IPS-18c (cell line): ENCODE measurements around the gene SUPT6H.
A peak's percentile ranks its signal among the peaks of the same experiment; 100 is the strongest.
"Not testable (repeated sequence)": the region's sequence is repeated elsewhere in the genome, so short reads cannot be mapped to it uniquely, and the experiment has no call there.

ENCODE experiments used
- H3K4me3 ChIP-seq: 2 replicates; pipeline ENCODE4 v1.7.0; 2013; ENCODE audit warnings: low read depth, mild to moderate bottlenecking, low read length, moderate library complexity; ENCODE audit not compliant: insufficient read depth
- H3K9me3 ChIP-seq: one replicate; pipeline ENCODE4 v1.6.1; 2013; ENCODE audit warnings: mild to moderate bottlenecking, low read length, moderate library complexity; ENCODE audit not compliant: control insufficient read depth, insufficient read depth

SUPT6H gene

DNA sequence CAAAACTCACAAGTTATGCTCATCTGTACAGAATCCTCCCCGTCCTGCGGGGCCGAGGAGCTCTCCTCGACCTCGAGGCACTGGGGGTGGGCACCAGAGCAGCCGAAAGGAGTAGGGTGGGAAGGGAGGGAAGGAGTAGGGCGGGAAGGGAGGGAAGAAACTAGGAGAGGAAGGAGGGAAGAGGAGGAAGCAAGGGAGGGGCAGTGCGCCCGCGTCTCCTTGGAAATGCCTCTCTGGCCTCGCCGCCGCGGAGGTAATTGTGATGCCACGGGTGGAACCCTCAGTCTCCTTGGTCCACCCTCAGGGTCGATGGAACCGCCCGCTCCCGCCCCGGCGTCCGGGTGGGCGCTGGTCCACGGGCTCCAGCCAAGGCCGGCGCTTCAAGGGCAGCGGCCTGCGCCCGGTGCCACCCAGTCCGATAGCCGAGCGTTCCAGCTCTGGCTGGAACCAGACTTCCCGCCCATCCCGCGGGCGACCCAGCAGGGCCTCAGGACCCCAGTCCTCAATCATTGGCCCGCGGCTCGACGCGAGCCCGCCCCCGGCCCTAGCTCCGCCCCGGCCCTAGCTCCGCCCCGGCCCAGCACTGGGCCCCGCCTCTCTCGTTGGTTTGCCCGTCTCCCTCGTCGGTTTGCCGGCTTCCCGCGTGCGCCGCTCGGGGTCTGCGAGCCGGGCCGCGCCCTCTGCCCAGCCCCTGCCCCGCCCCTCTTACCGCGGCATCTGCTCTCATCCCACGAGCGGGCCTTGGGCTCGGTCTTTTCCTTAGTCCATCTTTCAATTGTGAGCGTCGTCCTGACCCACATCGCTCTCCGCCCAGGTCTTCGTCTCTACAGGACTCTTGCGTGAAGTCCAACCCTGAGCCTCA is 49.1 kb downstream of the SUPT6H start:
- Histone ChIP-seq H3K4me3 (peak overlapping the region; percentile 92), H3K9me3 (no peaks in the 10 kb centered on the region)

DNA sequence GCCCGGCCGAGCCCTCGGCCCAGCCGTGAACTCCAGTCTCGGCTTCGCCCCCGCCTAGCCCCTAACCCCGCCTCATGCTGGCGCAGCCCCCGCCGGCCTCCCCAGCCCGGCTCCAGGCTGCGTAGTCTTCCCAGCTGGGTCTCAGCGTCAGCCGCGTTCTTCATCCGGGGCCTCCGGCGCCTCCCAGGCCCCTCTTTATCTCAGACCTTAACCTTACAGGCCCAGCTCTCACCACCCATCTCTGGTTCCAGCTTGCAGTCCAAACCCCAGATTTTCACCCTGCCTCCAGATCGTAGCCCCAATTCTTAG is 49.7 kb downstream of the SUPT6H start, which contains the start of gene PROCA1:
TSS of gene PROCA1 (minus strand) at position 166 of the 309 bp plus-strand sequence. CDS start 228 bp downstream, outside the sequence.
- Histone ChIP-seq H3K9me3 (no peaks in the 10 kb centered on the region), H3K4me3 (peak within 1 kb of the TSS; percentile 92)

- Histone ChIP-seq H3K9me3 (no peaks in the 10 kb centered on the region), H3K4me3 (peak overlapping the region; percentile 64)
Measured at GRCh38 chr17:28712032-28712704, 50.2 kb downstream of the SUPT6H start.

DNA sequence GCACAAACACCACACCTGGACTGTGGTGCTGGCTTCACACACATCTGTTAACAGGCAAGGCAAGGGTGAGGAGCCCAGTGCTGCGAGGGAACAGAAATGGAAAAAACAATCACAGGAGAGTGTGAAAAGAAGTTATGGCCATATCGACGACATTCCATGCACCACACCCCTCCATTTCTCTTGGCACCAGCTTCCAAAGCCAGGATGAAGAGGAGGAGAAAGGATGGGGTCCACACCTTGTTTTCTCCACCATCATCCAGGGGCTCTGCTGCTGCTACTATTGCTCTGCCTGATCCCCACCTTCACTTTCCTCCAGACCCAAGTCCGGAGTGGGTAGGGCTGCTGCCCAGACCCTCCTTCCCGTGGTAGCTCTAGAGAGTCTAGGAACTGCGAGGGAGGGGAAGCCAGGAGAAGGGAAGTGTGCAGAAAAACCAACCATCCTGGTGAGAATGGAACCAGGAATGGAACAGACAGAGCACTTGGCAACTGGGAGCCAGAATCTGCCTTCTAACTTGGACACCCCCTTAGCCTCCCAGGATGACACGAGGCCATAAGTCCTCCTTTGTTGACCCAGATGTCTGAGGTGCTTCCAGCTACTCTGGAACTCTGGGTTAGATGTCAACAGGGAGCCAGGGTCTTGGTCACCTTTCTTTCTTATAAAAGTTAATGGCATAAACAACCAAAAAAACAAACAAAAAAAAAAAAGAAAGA is 50.9 kb downstream of the SUPT6H start:
- H3K4me3 ChIP-seq, result peak overlapping the region; percentile 64; the same call in 1 of the 2 replicates
- no peaks in the 10 kb centered on the region for H3K9me3 ChIP-seq

DNA sequence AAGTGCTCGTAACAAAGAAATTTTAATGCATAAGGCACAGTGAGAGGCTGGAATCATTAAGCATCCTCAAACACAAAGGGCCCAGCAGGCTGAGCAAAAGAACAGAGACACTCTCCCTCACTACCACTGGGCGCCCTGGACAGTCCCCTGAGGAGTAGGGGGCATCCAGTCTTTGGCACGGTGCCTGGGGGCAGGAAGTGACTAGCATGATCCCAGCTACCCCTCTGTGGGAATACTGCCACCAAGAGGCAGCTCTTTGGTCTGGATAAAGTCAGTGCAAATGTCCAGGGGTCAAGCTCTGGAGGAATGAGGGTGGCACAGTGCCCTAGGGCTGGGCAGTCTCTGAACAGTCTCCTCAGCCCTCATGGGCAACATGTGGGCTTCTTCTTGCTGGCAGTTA is 52.3 kb downstream of the SUPT6H start:
- H3K9me3 ChIP-seq, result no peaks in the 10 kb centered on the region
- H3K4me3 ChIP-seq, result no peak overlapping the region

DNA sequence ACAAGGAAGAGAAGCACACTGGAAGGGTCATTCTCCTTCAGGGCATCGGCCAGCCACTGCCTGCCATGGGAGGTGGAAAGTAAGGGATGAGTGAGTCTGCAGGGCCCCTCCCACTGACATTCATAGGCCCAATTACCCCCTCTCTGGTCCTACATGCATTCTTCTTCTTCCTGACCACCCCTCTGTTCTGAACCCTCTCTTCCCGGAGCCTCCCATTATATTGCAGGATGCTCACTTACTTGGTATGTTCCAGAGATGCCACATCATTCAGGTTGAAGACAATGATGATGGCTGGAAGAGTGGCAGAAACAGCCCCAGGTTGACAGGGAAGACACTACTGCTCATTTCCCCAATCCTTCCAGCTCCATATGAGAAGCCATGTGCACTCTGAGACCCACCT is 53.2 kb downstream of the SUPT6H start:
- no peak overlapping the region for H3K4me3 ChIP-seq
- no peaks in the 10 kb centered on the region for H3K9me3 ChIP-seq

DNA sequence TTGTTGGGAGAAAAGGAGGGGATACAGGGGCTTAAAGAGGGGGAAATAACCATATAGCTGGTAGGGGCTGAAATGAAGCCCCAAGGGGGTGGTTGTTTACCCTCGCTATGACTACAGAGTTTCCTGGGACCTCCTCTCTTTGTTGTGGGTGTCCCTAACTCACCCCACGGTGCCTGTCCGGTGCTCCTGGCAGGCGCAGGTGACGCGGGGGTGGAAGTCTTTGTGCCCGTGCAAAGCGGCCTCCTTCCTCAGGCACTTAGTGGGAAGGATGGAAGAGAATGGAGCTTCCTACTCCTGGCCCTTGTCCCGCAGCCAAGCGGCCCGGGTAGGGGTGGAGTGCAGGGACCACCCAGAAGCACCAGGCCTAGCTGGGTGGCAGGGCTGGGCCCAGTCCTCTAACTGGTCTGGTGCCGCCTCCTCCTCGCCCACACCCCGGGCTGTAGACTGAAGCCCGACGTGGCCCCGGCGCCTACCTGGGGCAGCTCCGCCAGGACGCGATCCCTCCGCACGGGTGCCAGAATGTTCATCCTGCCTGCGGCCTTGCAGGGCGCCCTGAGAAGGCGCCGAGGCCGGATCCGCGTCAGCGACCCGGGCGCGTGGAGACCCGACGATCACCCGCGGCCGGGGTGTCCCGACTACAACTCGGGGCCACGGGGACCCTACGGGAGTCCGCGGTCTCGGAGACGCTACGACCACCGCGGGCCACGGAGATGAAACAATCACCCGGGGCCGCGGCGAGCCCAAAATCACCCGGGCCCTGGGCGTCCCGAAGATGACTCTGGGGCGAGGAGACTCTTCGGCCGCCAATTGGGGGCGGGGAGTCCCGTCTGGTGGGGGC is 55.0 kb downstream of the SUPT6H start:
- peak overlapping the region; percentile 86 for H3K4me3 ChIP-seq
- no peaks in the 10 kb centered on the region for H3K9me3 ChIP-seq

GRCh38 chr17:28717578-28718332 is 55.8 kb downstream of the SUPT6H start, which contains the start of gene RAB34:
Gene RAB34, minus strand, starts transcription at chr17:28717868. Its CDS starts 602 bp downstream, at chr17:28717266.
- Histone ChIP-seq H3K4me3 (peak within 1 kb of the TSS; percentile 86), H3K9me3 (no peaks in the 10 kb centered on the region)

GRCh38 chr17:28718333-28719020 is 56.5 kb downstream of the SUPT6H start:
- Histone ChIP-seq H3K9me3 (no peaks in the 10 kb centered on the region), H3K4me3 (peak overlapping the region; percentile 50)

- Histone ChIP-seq H3K4me3 (peak overlapping the region; percentile 42), H3K9me3 (no peaks in the 10 kb centered on the region)
Measured at GRCh38 chr17:28719021-28719433, 57.0 kb downstream of the SUPT6H start.

GRCh38 chr17:28720247-28720996 is 58.4 kb downstream of the SUPT6H start:
- Histone ChIP-seq H3K4me3 (peak overlapping the region; percentile 95), H3K9me3 (no peaks in the 10 kb centered on the region)

- peak overlapping the region; percentile 95 for H3K4me3 ChIP-seq
- not testable (repeated sequence) for H3K9me3 ChIP-seq
Measured at GRCh38 chr17:28720997-28721329, 59.0 kb downstream of the SUPT6H start.

- Histone ChIP-seq H3K4me3 (0 out of 2 replicates have a peak overlapping the region, but pooled peaks have one; percentile 25), H3K9me3 (no peaks in the 10 kb centered on the region)
Measured at GRCh38 chr17:28722417-28723158, 60.6 kb downstream of the SUPT6H start.

DNA sequence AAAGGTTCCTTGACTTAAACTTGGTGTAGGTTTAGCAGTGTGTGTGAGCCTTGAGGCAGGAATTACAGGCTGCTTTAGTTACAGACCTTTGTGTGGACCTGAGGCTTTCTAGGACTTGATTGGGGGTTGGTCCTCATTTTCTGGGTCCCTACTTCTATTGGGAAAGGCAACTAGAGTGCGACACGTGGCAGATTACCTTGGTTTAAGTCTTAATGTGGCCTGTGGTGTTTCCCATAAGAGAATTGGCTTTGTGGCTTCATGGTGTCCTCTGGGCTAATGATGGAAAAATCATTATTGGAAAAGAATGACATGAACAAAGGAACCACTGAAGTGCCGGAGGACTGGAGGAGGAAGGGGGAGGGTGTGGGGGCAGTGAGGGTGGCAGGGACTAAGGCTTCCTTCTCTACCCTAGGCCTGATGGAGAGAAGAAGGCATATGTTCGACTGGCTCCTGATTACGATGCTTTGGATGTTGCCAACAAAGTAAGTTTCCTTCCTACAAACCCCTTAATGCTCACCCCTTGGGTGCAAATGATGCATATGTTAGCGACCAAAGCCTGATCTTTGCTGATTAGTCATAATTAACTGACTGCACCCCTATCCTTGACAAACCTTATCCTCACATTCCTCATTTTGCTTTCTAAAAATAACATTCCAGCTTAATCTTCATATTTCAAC is 61.3 kb downstream of the SUPT6H start:
- no peaks in the 10 kb centered on the region for H3K9me3 ChIP-seq
- no peak overlapping the region for H3K4me3 ChIP-seq
